ENCODE measurements around the gene MCF2L2. TPM values are rescaled to one million over a fixed set of nuclear protein-coding genes. Genes with fewer than 3 reads are reported as not detected.

The MCF2L2 gene
- total RNA-seq, 1 donor from 2014 or later, result 1.2 TPM

DNA sequence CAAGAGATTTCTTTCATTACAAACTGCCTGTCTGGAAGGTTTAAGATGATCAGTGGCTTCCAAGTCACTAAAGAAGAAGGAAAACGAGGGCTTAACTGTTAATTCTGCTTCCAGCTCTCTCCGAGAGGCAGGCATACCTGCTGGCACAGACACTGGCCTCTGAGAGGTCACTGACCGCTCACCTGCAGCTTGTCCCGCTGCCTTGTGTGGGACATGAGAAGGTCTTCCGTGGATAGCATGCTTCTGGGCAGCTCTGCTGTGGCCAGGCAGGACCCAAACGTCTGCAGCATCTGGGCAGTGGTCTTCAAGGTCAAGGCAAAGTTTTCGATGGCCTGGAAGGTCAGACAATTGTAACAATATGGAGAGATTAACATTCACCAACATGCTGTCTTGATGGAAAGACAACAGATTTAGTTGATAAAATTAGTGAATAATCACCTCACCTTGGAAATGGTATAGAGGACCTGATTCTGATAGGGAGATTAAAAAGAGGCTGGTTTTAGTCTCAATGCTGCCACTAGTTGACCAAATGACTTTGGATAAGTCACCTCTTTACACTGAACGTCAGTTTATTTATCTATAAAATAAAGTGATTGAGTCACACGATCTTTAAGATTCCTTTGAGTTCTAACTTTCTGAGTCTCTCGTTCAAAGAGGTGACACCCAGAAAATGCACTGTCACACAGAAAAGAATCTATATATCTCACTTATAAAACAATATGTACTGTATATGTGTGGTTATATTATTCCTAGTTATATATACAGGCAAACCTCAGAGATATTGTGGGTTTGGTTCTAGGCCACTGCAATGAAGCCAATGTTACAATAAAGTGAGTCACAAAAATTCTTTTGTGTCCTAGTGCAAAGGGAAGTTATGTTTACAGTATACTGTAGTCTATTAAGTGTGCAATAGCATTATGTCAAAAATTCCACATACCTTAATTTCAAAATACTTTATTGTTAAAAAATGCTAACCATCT is 110.2 kb downstream of the MCF2L2 start:
- DNase-seq, result no peak
- intact Hi-C loops (cut with DNase I), result no loop called here
- H3K36me3 ChIP-seq, result no peaks in the 10 kb centered on the region
- no peaks in the 10 kb centered on the region for H3K4me1 ChIP-seq
- H3K9me3 ChIP-seq, result no peaks in the 10 kb centered on the region
- H3K27me3 ChIP-seq, result no peaks in the 10 kb centered on the region
- TF ChIP-seq, protein P1, sequence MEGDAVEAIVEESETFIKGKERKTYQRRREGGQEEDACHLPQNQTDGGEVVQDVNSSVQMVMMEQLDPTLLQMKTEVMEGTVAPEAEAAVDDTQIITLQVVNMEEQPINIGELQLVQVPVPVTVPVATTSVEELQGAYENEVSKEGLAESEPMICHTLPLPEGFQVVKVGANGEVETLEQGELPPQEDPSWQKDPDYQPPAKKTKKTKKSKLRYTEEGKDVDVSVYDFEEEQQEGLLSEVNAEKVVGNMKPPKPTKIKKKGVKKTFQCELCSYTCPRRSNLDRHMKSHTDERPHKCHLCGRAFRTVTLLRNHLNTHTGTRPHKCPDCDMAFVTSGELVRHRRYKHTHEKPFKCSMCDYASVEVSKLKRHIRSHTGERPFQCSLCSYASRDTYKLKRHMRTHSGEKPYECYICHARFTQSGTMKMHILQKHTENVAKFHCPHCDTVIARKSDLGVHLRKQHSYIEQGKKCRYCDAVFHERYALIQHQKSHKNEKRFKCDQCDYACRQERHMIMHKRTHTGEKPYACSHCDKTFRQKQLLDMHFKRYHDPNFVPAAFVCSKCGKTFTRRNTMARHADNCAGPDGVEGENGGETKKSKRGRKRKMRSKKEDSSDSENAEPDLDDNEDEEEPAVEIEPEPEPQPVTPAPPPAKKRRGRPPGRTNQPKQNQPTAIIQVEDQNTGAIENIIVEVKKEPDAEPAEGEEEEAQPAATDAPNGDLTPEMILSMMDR (IDR thresholded peaks at IDR 0.05), result no peak
- ATAC-seq, result no peak
- H3K4me3 ChIP-seq, result no peak overlapping the region
- H3K27ac ChIP-seq, result no peak overlapping the region

DNA sequence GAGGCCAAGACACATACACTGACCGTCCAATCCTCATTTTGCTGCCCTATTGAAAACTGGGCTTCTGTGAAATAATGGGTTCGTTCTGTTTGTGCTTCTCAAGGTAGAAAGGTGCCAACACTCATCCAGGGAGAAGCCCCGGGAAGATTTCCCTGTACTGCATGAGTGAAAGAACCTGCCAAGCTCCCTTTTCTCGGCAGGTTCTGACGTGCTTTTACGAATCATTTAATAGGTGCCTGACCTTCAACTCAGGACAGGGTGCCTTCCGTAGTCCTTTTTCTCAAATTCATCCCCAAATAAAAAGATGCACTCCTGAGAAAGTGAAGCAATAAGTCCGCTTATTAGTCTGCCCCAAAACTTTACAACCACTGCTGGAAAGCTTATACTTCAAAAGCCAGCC is 111.1 kb downstream of the MCF2L2 start:
- Histone ChIP-seq H3K9me3 (no peaks in the 10 kb centered on the region), H3K4me1 (no peaks in the 10 kb centered on the region), H3K27me3 (no peaks in the 10 kb centered on the region), H3K4me3 (no peak overlapping the region), H3K27ac (no peak overlapping the region), H3K36me3 (no peaks in the 10 kb centered on the region)
- TF ChIP-seq, protein P1 (IDR thresholded peaks at IDR 0.05), result no peak
- intact Hi-C loops (cut with DNase I), result no loop called here
- DNase-seq (no peak), ATAC-seq (no peak)

DNA sequence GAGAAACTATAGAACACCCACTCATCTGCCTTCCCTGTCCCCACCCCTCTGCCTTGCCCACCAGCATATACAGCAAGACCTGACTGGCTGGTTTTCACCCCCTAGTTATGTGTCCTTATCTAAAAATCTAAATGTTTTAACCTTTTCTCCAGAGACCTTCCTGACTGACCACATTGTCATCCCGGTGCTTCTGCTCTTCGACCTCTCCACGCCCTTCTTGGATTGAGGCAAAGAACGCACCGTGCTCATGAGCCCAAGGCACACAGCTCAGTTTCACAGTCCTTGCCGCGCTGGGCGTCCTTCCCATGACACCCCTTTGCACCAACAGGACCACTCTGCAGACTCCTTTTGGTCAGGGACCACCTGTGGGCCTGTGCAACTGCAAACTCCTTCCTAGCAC is 112.7 kb downstream of the MCF2L2 start:
- no peaks in the 10 kb centered on the region for H3K27me3 ChIP-seq
- ATAC-seq (no peak), DNase-seq (no peak)
- H3K36me3 ChIP-seq, result no peaks in the 10 kb centered on the region
- no peak overlapping the region for H3K4me3 ChIP-seq
- H3K4me1 ChIP-seq, result no peaks in the 10 kb centered on the region
- no peaks in the 10 kb centered on the region for H3K9me3 ChIP-seq
- intact Hi-C loops (cut with DNase I), result no loop called here
- no peak overlapping the region for H3K27ac ChIP-seq
- TF ChIP-seq, protein P1 (IDR thresholded peaks at IDR 0.05), result no peak

GRCh38 chr3:183313764-183314163 is 114.7 kb downstream of the MCF2L2 start:
- peak; percentile 19 for ATAC-seq
- TF ChIP-seq, protein P1 (IDR thresholded peaks at IDR 0.05), result no peak

GRCh38 chr3:183313351-183313750 is 115.1 kb downstream of the MCF2L2 start:
- peak; percentile 67 for ATAC-seq
- Histone ChIP-seq H3K36me3 (no peaks in the 10 kb centered on the region), H3K4me1 (no peaks in the 10 kb centered on the region), H3K4me3 (no peak overlapping the region), H3K27ac (no peak overlapping the region), H3K27me3 (no peaks in the 10 kb centered on the region), H3K9me3 (no peaks in the 10 kb centered on the region)
- intact Hi-C loops (cut with DNase I), result no loop called here
- no peak for DNase-seq
- TF ChIP-seq, protein P1 (IDR thresholded peaks at IDR 0.05), result no peak

More at GRCh38 chr3:183313764-183314163, 114.7 kb downstream of the MCF2L2 start:
- Histone ChIP-seq H3K27me3 (no peaks in the 10 kb centered on the region), H3K4me1 (no peaks in the 10 kb centered on the region), H3K9me3 (no peaks in the 10 kb centered on the region), H3K27ac (no peak overlapping the region), H3K36me3 (no peaks in the 10 kb centered on the region), H3K4me3 (no peak overlapping the region)
- intact Hi-C loops (cut with DNase I), result no loop called here
- DNase-seq, result no peak

All from upper lobe of right lung (tissue), 1 donor.